DMS153 treated with DMSO at 0.1 percent for 48 hours (cell line): Measurements from ENCODE around the gene MCTP1.

ENCODE experiments used
- DNase-seq: peaks from one replicate; lab custom pipeline; 2025; ENCODE audit not compliant: unreplicated experiment; lab: John Stamatoyannopoulos, UW

MCTP1 gene

DNA sequence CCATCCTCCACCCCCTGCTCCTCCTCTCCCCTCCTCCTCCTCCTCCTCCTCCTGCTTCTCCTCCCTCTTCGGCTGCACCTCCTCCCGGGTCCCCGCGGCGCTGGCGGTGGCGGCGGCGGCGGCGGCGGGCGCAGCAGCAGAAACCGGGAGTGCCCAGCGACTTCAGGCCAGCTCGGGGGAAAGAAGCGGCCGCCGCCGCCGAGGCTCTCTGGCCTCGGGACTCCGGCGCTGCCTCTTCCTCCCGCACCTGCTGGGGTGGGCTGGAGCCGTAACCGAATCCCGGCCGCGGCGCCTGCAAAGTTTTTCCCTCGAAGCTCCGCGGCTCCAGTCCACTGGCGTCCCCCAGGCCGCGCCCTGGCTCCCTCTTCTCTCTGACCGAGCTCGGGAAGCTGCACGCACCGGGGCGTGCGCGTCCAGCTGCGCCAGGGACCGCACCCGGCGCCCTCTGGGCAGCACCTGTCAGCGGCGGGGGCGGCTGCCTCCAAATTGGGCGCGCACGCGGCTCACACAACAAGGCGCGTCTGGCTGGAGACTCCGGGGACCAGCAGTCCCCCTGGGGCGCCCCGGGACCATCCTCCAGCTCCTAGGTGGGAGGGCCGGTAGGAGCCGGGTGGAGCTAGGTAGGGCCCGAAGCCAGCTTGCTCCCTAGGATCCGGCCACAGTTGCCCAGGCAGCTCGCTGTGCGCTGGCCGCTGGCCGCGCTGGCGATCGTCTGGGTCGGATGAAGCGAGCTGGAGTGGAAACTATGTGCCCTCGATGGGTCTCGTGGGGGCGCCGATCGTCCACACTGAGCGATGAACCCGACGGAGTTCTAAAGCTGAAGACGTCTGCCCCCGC is at the start of gene MCTP1:
TSS of gene MCTP1 (minus strand) at position 523 of the 837 bp plus-strand sequence.
- DNase-seq = no peak

DNA sequence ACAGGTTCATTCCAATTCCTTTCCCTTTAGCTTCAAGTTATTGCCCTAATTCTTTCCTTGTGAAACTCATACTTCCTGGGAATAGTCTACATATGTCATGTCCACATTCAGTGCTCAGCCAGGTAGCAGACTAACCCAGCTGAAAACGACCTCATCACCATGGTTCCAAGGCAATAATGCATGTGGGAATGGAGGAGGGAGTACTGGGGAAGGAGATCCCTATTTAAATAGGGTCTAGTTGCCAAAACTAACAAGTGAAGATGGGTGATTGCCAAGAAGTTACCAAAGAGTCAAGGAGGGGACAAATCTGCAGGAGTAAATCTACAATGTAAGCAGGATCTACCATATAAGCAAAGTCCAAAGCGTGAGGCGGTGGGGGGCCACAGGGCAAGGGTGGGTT is 47.3 kb upstream of the MCTP1 start:
- DNase-seq = no peak

DNA sequence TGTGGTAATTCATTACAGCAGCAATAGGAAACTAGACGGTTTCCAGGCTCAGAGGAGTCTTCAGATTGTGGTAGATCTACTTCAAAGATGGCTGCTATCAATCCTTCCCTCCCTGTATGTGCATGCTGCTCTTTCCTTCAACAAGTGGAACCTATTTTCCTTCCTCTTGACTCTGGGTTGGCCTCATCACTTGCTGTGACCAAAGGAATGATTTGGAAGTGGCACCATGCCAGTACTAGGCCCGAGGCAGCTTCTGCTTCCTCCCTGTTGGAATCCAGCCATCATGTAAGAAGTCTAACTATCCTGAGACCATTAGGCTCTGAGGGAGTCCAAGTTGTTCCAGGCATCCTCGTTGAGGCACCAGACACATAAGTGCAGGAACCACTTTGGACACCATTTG is 46.5 kb upstream of the MCTP1 start:
- no peak for DNase-seq

DNA sequence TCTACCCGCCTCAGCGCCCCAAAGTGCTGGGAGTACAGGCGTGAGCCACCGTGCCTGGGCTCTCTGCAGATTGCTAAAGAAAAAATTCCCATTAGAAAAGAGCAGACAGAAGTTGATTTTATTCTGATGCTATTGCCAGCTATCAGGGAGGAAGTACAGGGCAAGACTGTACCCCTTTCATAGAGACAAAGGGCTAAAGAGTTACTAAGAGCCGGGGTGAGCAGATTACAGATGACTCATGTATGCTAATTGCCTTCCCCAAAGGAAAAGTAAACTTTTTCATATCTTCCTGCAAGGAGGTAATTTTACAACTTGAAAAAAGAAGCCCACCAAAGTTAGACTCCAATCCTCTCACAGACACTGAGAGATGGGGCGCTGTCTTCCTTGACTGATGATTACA is 42.3 kb upstream of the MCTP1 start:
- DNase-seq = no peak

DNA sequence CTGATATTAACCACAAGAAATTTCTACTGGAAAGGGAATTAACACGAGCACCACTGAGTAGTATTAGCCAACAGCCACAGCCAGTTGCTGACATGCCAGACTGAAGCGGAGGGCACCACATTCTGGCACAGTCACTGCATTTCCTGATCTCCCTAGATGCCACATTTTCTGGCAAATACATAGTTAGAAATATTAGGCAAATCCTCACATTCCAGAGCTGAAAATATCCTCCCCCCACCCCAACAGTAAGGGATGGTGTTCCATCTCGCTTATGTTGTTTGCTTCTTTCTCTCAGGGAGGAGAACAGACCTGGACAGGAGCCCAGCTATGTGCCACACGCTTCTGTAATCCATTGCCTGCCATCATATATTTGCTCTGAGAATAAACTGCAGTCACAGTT is 32.8 kb upstream of the MCTP1 start:
- DNase-seq = no peak

DNA sequence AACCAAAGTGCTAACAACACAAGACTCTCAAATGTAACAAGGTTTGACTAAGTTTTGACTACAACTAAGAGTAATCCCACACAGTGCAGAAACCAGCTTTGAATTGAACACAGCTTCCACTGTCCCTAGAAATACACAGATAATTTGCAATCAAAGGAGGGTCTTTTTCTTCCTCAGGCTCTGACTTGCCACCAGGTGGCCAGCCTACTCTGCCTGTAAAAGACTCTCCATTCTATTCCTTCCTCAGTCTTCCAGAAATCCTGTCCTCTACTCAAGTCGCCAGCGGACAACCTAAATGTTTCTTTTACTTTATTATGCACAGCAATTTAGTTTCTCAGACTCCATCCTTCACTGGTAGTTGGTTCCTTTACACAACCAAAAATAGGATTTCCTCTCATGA is 32.2 kb upstream of the MCTP1 start:
- DNase-seq = no peak

DNA sequence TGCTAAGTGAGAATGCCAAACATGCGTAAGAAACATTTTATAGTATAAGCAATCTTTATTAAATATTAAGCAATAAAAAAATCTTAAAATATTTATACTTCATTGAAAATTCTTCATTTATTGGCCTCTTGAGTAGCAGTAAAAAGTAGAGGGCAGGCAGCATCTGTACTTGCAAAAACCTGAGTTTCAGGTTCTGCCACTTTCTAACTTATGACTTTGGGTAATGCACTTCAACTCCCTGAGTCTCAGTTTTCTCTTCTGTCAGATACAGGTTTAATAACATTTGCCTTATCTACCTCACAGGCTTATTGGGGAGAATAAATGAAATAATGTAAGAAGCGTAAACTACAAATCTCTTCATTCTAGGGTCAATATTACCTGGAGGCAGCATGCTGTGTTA is 19.8 kb upstream of the MCTP1 start:
- DNase-seq = no peak

DNA sequence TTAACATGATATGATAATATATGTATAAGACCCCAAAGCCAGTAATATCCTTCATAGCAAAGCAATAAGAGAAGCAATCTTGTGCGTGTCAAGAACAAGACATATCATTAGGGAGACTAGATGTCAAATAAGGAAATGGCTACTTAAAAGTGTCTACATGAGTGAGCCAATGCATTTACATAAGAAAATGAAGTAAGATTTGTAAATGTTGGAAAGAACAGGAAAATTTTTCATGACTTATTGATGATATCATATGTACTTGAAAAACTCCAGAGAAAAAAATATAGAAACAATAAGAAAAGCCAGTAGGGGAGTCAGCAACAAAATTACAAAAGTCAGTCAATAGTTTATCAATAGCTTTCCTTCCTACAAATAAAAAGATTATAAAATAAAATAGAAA is 13.8 kb upstream of the MCTP1 start:
- no peak for DNase-seq

DNA sequence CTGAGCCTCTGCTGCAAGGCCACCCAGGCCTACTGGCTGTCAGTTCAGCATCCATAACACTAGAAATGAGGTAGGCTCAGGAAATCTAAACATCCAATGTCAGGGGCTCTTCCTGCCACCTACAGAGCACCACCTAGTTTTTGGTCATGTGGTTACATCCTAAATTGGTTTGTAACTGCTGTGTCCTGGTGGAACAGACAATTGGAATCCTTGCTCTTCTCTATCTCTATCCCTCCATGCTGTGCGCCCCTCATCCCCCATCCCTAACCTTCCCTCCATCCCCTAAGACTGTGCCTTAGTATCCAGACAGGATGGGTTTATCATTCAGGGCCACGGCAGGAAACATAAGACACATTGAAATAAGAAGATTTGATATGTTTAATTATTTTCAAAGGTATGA is 11.4 kb upstream of the MCTP1 start:
- no peak for DNase-seq

DNA sequence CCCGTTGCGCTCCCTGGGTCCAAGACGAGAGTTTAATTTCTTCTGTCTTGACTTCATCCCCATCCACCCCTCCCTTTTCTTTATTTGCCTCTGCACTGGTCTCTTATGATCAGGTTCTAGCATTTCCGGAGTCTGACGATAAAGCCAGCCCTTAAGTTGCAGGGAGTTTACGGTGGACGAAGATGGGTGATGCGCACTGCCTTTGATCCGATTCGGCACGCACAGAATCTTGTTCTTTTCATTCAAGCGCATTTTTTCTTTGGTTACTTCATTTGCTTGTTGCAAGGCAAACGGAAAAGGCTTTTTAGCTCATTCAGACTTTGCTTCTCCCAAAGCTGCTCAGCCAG is 488 bp upstream of the MCTP1 start:
- DNase-seq = no peak

DNA sequence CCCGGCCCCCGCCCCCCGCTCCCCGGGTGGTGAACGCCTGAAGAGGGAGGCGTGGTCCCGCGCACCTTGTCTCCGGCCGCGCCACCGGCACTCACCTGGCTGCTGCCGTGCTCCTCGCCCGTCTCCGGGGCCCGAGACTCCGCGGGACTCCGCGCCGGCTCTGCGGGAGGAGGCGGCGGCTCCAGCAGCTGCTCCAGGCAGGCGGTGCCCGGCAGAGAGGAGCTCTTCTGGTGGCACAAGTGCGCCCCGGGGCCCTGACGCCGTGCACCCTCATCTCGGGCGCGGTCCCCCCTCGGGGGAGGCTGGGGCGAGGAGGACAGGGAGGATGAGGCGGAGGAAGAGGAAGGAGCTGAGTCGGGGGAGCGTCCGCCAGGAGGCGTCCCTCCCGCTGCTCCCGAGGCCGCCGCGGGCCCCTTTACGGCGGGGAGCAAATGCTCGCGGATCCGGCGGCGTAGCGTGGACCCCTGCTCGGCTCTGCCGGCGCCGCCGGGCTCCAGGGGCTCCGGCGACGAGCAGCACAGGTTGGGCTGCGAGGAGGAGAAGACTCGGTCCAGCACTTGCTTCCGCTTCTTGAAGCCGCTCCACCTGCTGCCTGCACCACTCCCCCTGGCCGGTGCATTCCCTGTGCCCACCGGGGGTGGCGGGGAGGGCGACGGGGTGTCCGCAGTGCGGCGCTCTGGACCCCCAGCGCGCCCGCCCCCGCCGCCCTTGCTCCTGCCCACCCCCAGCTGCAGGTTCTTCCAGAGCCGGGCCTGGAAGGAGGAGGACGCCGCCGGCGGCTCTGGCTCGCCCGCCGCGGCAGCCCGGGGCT is 928 bp downstream of the MCTP1 start:
- DNase-seq = no peak

DNA sequence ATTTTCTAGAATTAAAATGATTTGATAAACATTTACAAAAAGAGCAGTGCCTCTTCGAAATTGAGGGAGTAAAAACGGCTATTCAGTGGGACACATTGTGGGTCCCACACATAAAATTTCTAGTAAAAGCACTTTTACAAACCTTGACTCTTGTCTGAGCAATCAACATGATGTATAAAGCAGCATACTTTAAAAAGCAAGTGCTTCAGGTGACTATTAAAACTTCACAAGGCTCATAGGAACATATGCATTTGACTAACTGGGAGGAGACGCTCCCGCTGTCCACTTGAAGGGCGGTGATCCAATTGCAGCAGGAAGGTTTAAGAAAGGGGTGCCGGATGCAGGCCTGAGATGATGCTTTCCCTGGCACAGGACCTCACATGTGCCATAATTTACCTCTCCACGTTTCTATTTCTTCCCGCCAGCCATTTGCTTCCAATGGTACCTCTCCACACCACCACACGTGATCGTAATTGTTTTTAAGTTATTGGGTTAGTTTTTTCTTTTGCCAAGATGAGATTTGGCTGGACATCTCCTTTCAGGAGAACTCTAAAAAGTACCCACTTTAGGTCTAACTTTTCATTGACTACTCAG is 1.8 kb downstream of the MCTP1 start:
- DNase-seq = no peak

DNA sequence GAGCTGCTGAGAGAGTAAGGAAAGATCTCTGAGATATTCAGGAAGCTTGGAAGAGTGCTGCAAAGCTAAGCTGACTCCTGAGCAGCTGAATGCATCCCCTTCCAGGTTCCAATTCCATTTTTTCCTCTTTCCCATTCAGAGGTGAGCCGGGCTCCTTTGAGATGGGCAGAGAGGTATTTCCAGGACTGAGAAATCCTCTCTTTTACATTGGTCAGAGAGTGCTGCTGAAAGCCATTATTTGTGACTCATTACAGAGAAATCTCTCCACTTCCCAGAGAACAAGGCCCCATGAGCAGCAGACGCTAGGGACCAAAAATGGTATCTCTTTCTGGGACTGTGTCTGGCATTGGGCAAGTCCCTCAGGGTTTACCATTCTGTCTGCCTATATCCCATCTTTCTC is 3.7 kb downstream of the MCTP1 start:
- no peak for DNase-seq

DNA sequence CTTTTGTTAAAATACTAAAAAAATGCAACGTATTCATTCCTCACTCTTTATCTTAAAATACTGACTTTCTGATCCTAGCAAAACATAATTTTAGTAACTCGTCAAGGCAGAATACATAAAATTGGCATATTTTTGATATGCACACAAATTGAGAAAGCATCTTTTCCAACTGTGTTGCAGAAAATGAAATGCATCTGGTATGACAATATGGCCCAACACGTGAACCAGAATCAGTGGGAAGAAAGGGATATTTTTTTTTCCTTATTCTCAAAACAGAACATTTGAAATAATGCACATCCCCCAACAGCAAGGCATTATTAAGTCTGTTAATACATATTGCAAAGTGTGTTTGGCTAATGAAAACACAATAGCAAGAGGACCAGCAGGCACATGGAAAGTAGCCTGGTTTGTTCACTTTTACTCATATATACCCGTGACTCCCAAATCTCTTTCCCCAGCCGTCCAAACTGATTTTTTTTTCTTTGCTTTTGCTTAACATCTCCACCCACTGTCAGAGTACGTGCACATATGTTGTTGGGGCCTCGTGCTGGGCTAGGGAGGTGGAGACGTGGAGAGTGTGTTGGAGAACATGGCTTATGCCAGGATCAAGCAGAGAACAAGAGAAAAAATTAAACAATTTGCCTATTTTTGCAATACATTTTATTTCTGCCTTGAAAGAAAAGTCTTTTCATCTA is 4.3 kb downstream of the MCTP1 start:
- DNase-seq = no peak

DNA sequence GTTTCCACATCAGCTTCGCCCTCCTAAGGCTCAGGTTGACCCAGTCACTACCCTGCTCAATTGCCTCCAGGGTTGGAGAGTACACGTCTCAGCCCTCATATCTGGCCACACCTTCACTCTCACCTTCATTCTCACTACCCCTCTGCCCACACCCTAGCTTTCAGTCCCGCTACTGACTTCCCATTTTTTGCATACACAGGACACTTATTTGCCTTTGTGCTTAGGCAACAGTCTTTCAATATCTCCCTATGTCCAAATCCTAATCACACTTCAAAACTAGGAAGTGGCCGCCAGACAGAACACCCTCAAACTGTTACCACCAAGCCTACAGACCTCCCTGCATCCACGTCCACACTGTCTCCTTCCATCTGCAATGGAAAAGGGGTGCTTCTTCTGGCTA is 10.9 kb downstream of the MCTP1 start:
- DNase-seq = no peak

DNA sequence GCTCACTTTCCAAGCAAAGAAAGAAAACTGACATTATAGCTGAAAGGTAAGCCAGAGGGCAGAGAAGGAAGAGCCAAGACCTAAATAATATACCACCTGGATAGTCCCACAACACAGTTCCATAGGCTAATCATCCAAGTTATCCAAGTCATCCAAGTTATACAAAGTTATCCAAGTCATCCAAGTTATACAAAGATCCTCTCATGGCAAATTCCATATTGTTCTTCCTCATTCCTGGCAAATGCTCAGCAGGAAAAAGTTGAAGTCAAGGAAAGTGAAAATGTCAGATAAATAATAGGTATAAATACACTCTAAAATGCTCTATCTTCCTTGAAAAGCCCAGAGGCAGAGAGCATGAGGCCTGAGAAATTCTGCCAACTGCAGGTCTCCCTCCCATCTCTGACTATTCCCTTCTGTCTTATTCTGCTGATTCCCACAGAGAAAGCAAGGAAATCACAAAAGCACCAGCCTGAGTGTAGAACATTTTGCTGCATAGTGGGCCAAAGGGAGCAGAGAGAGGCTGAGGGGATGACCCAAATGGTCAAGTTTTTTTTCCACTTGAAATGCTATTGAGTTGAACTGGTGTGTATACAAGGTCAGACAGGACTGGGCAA is 12.5 kb downstream of the MCTP1 start:
- no peak for DNase-seq

DNA sequence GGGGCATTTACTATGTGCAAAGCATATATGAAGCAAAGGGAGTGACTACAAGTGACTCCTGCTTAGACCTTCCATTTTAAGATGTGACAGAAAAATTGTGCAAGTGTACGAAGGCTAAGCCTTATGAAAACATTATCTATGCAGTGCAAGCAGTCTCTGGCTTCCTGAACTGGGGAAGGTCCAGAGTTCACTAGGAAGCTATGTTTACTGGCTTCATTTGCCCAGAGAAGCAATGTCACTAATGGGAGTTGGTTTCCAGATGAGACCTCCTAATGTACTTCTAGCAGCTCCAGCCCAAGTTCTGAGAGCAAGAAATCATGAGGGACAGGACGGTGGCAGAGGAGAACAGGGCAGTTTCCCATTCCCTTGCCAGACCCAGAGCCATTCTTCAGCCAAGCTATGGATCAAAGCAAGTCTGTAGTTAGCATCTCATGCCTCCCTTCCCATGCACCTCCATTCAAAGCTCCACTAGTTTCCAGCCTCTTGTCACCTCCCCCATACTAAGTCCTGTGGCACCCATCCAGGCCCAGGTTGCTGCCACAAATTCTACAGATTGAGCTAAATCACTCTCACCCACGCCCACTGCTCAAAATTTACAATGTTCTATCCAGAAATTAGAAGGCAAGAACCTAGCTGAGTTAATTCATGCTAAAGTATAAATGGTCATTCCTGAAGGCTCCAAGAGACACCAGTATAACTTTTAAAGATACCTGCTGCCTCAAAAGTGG is 21.8 kb downstream of the MCTP1 start:
- DNase-seq = no peak

DNA sequence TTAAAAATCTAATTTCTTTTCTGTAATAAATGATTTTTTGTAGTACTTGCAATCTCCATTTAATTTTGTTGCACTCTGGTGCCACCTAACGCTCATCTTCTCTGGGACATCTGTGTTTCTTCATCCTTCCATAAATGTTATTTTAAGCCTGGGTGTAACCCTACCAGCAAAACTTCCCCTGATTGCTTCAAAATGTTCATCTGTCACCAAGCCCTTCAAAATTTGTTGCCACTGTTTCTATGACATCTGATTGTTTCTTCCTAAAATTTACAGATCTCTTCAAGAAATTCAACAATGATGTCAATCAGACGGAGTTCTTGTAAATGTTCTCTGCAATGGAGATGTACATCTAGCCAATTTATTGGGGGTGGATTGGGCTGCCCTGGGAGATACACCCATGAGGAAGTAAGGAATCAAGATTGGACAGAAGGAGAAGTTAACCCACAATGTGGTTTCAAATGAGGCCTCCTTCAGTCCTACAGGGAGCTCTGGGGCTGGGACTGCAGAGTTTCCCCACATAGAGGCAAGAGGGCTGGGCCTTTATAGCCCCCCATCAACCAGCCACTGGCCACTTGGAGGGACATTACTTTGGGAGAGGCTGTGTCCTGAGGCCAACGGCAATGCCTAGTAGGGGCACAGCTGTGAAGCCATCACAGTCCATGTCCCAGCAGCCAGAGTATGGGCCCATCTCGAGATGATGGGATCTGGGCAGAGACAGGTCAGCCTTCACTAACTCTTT is 23.3 kb downstream of the MCTP1 start:
- DNase-seq = no peak

DNA sequence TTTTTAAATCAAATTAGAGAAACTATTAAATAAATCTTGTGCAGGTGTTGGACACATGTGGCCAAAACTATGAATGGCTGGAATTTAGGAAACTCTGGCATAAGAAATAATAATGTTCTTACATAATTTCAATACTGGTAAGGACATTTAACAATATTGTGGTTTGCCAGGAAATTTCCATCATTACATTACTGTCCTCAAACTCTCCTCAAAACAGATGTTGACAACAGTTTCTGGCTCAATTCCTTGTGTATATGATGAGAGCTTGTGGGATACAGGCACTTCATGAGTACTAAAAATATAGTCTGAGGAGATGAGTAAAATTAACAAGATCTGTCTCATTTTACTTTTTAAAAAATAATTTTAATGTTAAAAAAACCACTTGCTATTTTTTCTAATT is 27.9 kb downstream of the MCTP1 start:
- DNase-seq = no peak

DNA sequence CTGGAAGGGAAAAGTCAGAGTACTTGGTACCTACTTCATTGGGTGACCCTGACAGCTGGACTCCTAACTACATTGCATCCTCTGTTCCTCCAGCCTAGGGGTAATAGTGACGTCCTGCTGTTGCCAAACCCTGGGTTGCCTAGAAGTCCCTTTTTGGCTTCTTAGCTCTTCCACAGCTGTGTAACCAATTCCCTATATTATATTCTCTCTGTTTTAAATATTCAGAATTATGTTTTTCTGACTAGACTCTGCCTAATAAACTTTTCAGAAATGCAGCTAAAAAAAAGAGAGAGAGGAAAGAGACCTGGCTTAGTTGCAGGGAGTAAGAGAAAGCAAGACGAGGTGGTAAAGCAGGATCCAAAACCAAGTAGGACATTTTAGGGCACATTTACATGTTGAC is 28.4 kb downstream of the MCTP1 start:
- no peak for DNase-seq
